ENCODE measurements around the gene NOSIP. TPM values are rescaled to one million over a fixed set of nuclear protein-coding genes. Genes with fewer than 3 reads are reported as not detected.

Gene NOSIP
- total RNA-seq, 2 donors from 2014 or later, result 70.6 to 75.2 TPM

GRCh38 chr19:49590971-49591730, 10.8 kb upstream of the NOSIP start, which contains the start of gene PRR12:
Gene PRR12 (plus strand): TSS chr19:49591182. CDS start chr19:49591655, 473 bp downstream.
- peaks cover 29 to 35% of the 10 kb centered on the region in 2 donors for H3K4me1 Mint-ChIP-seq (ENCODE audit: low read depth in 2 of 2)
- no peaks in the 10 kb centered on the region for H3K27me3 Mint-ChIP-seq
- peak; percentile 35 to 48 for ATAC-seq
- peak; percentile 85 for DNase-seq (ENCODE audit: low spot score)
- H3K9me3 Mint-ChIP-seq, result no peaks in the 10 kb centered on the region
- peaks cover 10% of the 10 kb centered on the region for H3K36me3 Mint-ChIP-seq
- H3K27ac Mint-ChIP-seq, result peak within 1 kb of the TSS; percentile 86 to 88
- peak within 1 kb of the TSS; percentile 94 for H3K4me3 Mint-ChIP-seq

GRCh38 chr19:49590071-49590970, 10.0 kb upstream of the NOSIP start:
- Mint-ChIP-seq H3K4me3 (peak overlapping the region; percentile 94), H3K27me3 (no peaks in the 10 kb centered on the region), H3K27ac (peak overlapping the region; percentile 73 to 82), H3K36me3 (peaks cover 10% of the 10 kb centered on the region), H3K4me1 (ENCODE audit: low read depth in 2 of 2) (peaks cover 29 to 35% of the 10 kb centered on the region in 2 donors), H3K9me3 (no peaks in the 10 kb centered on the region)
- ATAC-seq (peak; percentile 91 to 92), DNase-seq (ENCODE audit: low spot score) (peak; percentile 94)

GRCh38 chr19:49589502-49589905, 9.1 kb upstream of the NOSIP start:
- DNase-seq (ENCODE audit: low spot score), result no peak
- Mint-ChIP-seq H3K4me3 (no peak overlapping the region), H3K9me3 (no peaks in the 10 kb centered on the region), H3K27ac (no peak overlapping the region), H3K27me3 (no peaks in the 10 kb centered on the region), H3K36me3 (peaks cover 10% of the 10 kb centered on the region), H3K4me1 (ENCODE audit: low read depth in 2 of 2) (peaks cover 27 to 33% of the 10 kb centered on the region in 2 donors)
- ATAC-seq, result no peak

- no peak overlapping the region for H3K4me3 Mint-ChIP-seq
- DNase-seq (ENCODE audit: low spot score) (no peak), ATAC-seq (no peak)
- H3K27me3 Mint-ChIP-seq, result no peaks in the 10 kb centered on the region
- H3K4me1 Mint-ChIP-seq (ENCODE audit: low read depth in 2 of 2), result peaks cover 17 to 25% of the 10 kb centered on the region in 2 donors
- H3K27ac Mint-ChIP-seq, result peak overlapping the region in 1 of 2 donors; percentile 4
- peaks cover 2% of the 10 kb centered on the region for H3K36me3 Mint-ChIP-seq
- no peaks in the 10 kb centered on the region for H3K9me3 Mint-ChIP-seq
Observed at GRCh38 chr19:49588365-49589122, 8.2 kb upstream of the NOSIP start.

GRCh38 chr19:49587227-49587626, 6.9 kb upstream of the NOSIP start:
- ATAC-seq (no peak), DNase-seq (ENCODE audit: low spot score) (no peak)
- Mint-ChIP-seq H3K9me3 (no peaks in the 10 kb centered on the region), H3K4me3 (no peak overlapping the region), H3K36me3 (no peaks in the 10 kb centered on the region), H3K4me1 (ENCODE audit: low read depth in 2 of 2) (peaks cover 5 to 13% of the 10 kb centered on the region in 2 donors), H3K27ac (no peak overlapping the region), H3K27me3 (no peaks in the 10 kb centered on the region)

GRCh38 chr19:49585023-49585422, 4.7 kb upstream of the NOSIP start:
- DNase-seq (ENCODE audit: low spot score) (no peak), ATAC-seq (no peak)
- H3K4me3 Mint-ChIP-seq, result no peak overlapping the region
- H3K4me1 Mint-ChIP-seq (ENCODE audit: low read depth in 2 of 2), result peaks cover 13 to 14% of the 10 kb centered on the region in 2 donors
- H3K9me3 Mint-ChIP-seq, result no peaks in the 10 kb centered on the region
- H3K36me3 Mint-ChIP-seq, result no peaks in the 10 kb centered on the region
- H3K27me3 Mint-ChIP-seq, result no peaks in the 10 kb centered on the region
- no peak overlapping the region for H3K27ac Mint-ChIP-seq

- peaks cover 20% of the 10 kb centered on the region in 2 donors for H3K4me1 Mint-ChIP-seq (ENCODE audit: low read depth in 2 of 2)
- no peaks in the 10 kb centered on the region for H3K27me3 Mint-ChIP-seq
- ATAC-seq (no peak), DNase-seq (ENCODE audit: low spot score) (no peak)
- H3K36me3 Mint-ChIP-seq, result no peaks in the 10 kb centered on the region
- no peak overlapping the region for H3K4me3 Mint-ChIP-seq
- H3K27ac Mint-ChIP-seq, result no peak overlapping the region
- H3K9me3 Mint-ChIP-seq, result no peaks in the 10 kb centered on the region
Observed at GRCh38 chr19:49583239-49583638, 2.9 kb upstream of the NOSIP start.

GRCh38 chr19:49581007-49581508, 702 bp upstream of the NOSIP start, which contains the start of gene PRRG2:
Gene PRRG2 (plus strand): TSS chr19:49581316. CDS start chr19:49583220, 1,904 bp downstream.
- no peaks in the 10 kb centered on the region for H3K36me3 Mint-ChIP-seq
- no peaks in the 10 kb centered on the region for H3K27me3 Mint-ChIP-seq
- ATAC-seq, result no peak
- no peak for DNase-seq (ENCODE audit: low spot score)
- H3K4me3 Mint-ChIP-seq, result peak within 1 kb of the TSS; percentile 92
- H3K4me1 Mint-ChIP-seq (ENCODE audit: low read depth in 2 of 2), result peaks cover 25 to 26% of the 10 kb centered on the region in 2 donors
- H3K27ac Mint-ChIP-seq, result peak within 1 kb of the TSS; percentile 81 to 95
- no peaks in the 10 kb centered on the region for H3K9me3 Mint-ChIP-seq

GRCh38 chr19:49579947-49580263, 451 bp downstream of the NOSIP start:
- DNase-seq (ENCODE audit: low spot score) (no peak), ATAC-seq (no peak)
- peak overlapping the region; percentile 81 to 95 for H3K27ac Mint-ChIP-seq
- H3K4me3 Mint-ChIP-seq, result peak overlapping the region; percentile 92
- no peaks in the 10 kb centered on the region for H3K36me3 Mint-ChIP-seq
- no peaks in the 10 kb centered on the region for H3K27me3 Mint-ChIP-seq
- H3K4me1 Mint-ChIP-seq (ENCODE audit: low read depth in 2 of 2), result peaks cover 25 to 26% of the 10 kb centered on the region in 2 donors
- no peaks in the 10 kb centered on the region for H3K9me3 Mint-ChIP-seq

GRCh38 chr19:49579193-49579592, 1.2 kb downstream of the NOSIP start:
- Mint-ChIP-seq H3K4me1 (ENCODE audit: low read depth in 2 of 2) (peaks cover 25 to 26% of the 10 kb centered on the region in 2 donors), H3K4me3 (peak overlapping the region; percentile 92), H3K9me3 (no peaks in the 10 kb centered on the region), H3K36me3 (no peaks in the 10 kb centered on the region), H3K27me3 (no peaks in the 10 kb centered on the region), H3K27ac (peak overlapping the region; percentile 81 to 95)
- DNase-seq (ENCODE audit: low spot score), result no peak
- no peak for ATAC-seq

- Mint-ChIP-seq H3K36me3 (no peaks in the 10 kb centered on the region), H3K4me1 (ENCODE audit: low read depth in 2 of 2) (peaks cover 19 to 22% of the 10 kb centered on the region in 2 donors)
Observed at GRCh38 chr19:49574206-49574755, 6.1 kb downstream of the NOSIP start.

GRCh38 chr19:49573425-49573824, 6.9 kb downstream of the NOSIP start:
- DNase-seq (ENCODE audit: low spot score) (no peak), ATAC-seq (no peak)
- no peaks in the 10 kb centered on the region for H3K9me3 Mint-ChIP-seq
- H3K27me3 Mint-ChIP-seq, result no peaks in the 10 kb centered on the region
- H3K27ac Mint-ChIP-seq, result no peak overlapping the region
- peaks cover 15 to 22% of the 10 kb centered on the region in 2 donors for H3K4me1 Mint-ChIP-seq (ENCODE audit: low read depth in 2 of 2)
- H3K4me3 Mint-ChIP-seq, result no peak overlapping the region
- H3K36me3 Mint-ChIP-seq, result no peaks in the 10 kb centered on the region

More at GRCh38 chr19:49574206-49574755, 6.1 kb downstream of the NOSIP start:
- DNase-seq (ENCODE audit: low spot score) (no peak), ATAC-seq (no peak)
- Mint-ChIP-seq H3K4me3 (no peak overlapping the region), H3K27ac (no peak overlapping the region), H3K9me3 (no peaks in the 10 kb centered on the region), H3K27me3 (no peaks in the 10 kb centered on the region)

- Mint-ChIP-seq H3K27me3 (no peaks in the 10 kb centered on the region), H3K4me3 (no peak overlapping the region), H3K9me3 (no peaks in the 10 kb centered on the region), H3K36me3 (no peaks in the 10 kb centered on the region), H3K4me1 (ENCODE audit: low read depth in 2 of 2) (peaks cover 19 to 27% of the 10 kb centered on the region in 2 donors), H3K27ac (no peak overlapping the region)
- DNase-seq (ENCODE audit: low spot score) (no peak), ATAC-seq (no peak)
Observed at GRCh38 chr19:49573009-49573408, 7.3 kb downstream of the NOSIP start.

All from natural killer cell treated with Interleukin-12 subunit alpha and Interleukin-12 subunit beta and Interleukin-15 and Interleukin-18, amount 100 ng/mL, for 72 hours (primary cell).